ENCODE results near the gene TSHZ2.

DNA sequence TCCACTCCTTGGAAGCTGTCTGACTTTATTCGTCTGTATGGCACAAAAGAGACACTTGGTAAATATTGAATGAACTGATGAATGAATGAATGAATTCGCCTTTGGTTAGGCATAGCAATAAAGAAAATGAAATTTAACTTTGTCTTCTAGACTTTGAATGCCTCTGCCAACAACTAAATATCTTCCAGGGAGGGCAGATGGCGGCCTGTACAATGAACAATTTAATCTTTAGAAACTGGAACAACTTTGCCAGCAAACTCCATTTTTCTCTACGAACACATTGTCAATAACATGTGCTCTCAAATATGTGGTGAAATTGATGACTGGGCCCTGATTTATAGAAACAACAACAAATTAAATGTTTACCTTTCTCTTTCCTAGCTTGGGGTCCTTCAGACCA lies 480.9 kb downstream of the TSHZ2 start:
- TF ChIP-seq, protein P1, sequence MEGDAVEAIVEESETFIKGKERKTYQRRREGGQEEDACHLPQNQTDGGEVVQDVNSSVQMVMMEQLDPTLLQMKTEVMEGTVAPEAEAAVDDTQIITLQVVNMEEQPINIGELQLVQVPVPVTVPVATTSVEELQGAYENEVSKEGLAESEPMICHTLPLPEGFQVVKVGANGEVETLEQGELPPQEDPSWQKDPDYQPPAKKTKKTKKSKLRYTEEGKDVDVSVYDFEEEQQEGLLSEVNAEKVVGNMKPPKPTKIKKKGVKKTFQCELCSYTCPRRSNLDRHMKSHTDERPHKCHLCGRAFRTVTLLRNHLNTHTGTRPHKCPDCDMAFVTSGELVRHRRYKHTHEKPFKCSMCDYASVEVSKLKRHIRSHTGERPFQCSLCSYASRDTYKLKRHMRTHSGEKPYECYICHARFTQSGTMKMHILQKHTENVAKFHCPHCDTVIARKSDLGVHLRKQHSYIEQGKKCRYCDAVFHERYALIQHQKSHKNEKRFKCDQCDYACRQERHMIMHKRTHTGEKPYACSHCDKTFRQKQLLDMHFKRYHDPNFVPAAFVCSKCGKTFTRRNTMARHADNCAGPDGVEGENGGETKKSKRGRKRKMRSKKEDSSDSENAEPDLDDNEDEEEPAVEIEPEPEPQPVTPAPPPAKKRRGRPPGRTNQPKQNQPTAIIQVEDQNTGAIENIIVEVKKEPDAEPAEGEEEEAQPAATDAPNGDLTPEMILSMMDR (IDR thresholded peaks at IDR 0.05) = no peak
- no peak for TF ChIP-seq EP300 (IDR thresholded peaks at IDR 0.05; ENCODE audit: low read depth)
